GM15510 (cell line): ENCODE measurements around the gene ADARB1.

Source experiments
- POLR2A ChIP-seq: IDR thresholded peaks from 3 replicates; pipeline ENCODE4 v1.6.1; 2011; ENCODE audit warnings: borderline replicate concordance; ENCODE audit not compliant: insufficient read length; ENCODE audit errors: extremely low read depth

ADARB1 gene

GRCh38 chr21:45146801-45147200, 72.4 kb downstream of the ADARB1 start:
- no peak for TF ChIP-seq POLR2A

GRCh38 chr21:45147473-45148315, 73.3 kb downstream of the ADARB1 start:
- TF ChIP-seq POLR2A: no peak

DNA sequence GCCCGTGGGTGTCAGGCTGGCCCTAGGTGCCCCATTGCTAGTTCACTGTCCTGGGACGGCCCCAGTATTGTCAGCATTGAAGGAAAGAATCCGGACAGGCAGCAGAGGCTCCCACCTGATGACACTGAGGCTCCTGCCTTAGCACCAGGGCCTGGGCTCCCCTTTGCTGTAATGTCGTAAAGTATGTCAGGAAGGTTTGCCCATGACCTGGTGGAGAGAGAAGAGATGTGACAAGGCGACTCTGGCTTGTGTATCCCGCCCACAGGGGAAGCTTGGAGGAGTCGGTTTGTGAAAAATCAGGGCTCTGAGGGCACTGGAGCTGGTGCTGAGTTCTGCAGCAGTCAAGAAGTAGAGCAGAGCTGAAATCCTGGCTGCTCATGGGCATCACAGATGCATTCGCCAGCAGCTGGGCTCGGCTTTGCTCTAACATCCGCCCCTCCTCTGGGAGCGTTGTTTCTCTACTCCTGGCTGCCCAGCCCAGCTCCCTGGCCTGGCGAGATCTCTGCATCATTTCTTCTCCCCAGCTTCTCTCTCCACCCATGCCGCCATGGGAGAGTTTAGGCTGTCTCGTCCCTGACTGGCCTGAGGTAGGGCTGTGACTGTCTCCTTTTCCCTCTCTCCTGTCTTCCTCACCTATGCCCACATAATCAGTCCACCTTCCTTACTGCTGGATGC, 74.1 kb downstream of the ADARB1 start:
- no peak for TF ChIP-seq POLR2A

- TF ChIP-seq POLR2A: no peak
Observed at GRCh38 chr21:45149021-45149420, 74.6 kb downstream of the ADARB1 start.

DNA sequence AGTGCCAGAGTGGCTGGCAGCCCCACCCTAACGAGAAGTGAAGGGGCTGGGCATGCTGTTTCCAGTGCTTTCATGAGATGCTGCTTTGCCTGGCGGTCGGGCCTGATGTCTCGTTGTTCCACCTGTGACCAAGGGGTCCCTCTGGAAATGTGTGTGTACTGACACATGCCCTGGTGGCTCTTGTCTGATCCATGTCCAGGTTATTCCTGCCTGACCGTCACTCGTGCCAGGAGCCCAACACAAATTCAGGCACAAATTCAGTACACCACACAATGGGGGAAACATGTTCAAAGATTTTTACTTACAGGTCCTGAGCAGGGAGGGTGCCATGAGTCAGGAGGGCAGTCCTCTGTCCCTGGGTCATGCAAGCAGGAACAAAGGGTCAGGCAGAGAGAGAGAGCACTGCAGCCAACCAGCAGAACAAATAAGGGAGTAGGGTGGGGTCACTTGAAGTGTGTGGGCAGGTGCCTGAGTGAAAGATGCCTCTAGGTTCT, 76.3 kb downstream of the ADARB1 start:
- TF ChIP-seq POLR2A: no peak

DNA sequence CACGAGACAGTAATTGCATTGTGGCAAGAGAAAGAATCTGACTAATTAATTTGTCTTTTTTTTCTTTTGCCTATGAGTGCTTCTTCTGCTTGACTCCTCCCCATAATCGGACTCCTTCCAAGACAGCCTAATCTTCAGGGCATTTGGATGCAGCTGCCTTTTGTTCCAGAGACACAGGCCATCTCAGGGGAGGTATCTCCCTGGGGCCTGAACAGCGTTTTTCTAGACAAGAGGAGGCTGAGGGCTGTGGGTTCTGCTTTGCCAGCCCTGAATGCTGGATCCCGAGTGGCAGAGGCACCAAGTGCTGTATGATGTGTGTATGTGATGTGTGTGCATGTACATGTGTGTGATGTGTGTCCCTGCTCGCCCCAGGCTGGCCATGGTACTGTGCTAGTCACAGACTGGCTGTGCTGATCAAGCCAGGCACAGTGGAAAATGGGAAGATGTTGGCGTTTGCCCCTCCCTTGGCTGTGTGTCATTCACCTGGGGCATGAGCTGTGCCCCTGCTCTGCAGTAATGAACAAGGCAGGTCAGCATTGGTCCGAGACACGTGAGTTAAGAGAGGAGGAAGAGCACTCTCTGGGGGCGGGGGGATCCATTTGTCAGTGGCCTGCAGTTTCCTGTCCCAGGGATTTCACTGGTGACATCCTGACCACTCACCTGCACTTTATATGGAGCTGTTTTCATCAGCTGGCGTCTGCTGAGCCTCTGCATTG, 77.2 kb downstream of the ADARB1 start:
- no peak for TF ChIP-seq POLR2A

GRCh38 chr21:45152265-45152746, 77.9 kb downstream of the ADARB1 start:
- no peak for TF ChIP-seq POLR2A

DNA sequence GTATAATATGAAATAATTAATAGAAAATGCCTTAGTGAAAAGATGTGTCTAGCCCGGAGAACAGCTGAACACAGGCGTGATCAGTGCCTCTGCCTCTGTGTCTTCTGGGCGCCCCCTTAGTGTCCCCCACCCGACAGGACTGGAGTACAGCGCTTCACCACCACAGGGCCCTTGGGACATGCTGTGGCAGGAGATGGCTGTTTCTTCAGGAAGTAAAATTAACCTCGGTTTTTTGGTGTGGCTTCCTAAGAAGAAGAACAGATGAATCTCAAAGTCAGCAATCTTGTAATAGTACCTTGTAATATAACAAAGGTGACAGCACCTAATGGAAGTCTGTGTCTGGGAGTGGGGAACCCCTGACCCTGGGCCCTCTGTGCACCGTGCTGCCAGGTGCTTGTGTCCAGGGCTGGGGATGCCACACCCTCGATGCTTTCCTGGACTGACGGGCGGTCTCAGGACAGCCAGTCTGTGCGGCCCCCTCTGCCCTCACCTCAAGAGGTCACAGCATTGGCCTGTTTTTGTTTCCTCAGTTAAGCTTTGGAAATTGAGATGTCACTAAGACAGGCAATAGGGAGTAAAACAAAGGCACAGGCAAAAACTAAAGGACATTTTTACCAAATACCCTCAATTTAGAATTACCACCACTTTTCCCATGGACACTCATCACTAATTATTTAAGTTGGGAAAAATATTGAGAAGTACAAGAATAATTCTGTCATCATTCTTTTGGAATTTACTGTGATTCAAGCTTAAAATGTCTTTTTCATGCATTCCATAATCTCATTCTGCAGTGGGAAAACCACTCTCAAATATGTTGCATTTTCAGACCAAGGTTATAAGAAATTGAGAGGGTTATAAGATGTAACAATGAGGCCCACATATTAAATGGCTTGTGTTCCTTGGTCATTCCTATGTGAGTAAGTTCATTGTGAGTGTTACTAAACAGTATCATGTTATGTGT, 79.3 kb downstream of the ADARB1 start:
- TF ChIP-seq POLR2A: no peak

GRCh38 chr21:45154511-45155508, 80.4 kb downstream of the ADARB1 start:
- TF ChIP-seq POLR2A: no peak

DNA sequence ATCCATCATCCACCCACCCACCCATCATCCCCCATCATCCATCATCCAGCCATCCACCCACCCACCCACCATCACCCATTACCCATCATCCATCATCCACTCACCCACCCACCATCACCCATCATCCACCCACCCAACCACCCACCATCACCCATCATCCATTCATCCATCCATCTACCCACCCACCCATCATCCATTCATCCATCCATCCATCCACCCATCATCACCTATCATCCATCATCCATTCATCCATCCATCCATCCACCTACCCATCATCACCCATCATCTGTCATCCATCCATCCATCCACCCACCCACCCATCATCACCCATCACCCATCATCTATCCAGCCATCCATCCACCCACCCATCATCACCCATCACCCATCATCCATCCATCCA, 81.5 kb downstream of the ADARB1 start:
- no peak for TF ChIP-seq POLR2A

GRCh38 chr21:45156459-45156858, 82.1 kb downstream of the ADARB1 start:
- no peak for TF ChIP-seq POLR2A

GRCh38 chr21:45157932-45158331, 83.6 kb downstream of the ADARB1 start:
- no peak for TF ChIP-seq POLR2A
